ENCODE results near the gene GALNT17.

- no peak for TF ChIP-seq CTCF (IDR thresholded peaks at IDR 0.05; ENCODE audit: low read length)
- no peak for TF ChIP-seq EZH2 (optimal IDR thresholded peaks at IDR 0.05; ENCODE audit: low read depth, low read length)
- TF ChIP-seq EZH2phosphoT487 (IDR thresholded peaks at IDR 0.05; ENCODE audit: low read length) = no peak
Measured at GRCh38 chr7:71283802-71284201, 151.9 kb downstream of the GALNT17 start.
